SJSA1 (cell line): ENCODE results near the gene UBE2A. TPM values are rescaled to one million over a fixed set of nuclear protein-coding genes. Genes with fewer than 3 reads are reported as not detected.

ENCODE experiments used
- DNase-seq, 2 experiments: peaks; one replicate each; pipeline ENCODE4 v3.0.0-alpha.2; 2015 to 2020; ENCODE audit warnings: low spot score in 2 of 2, low read depth in 1 of 2
- H3K27ac ChIP-seq: fragments of 250-450 bp; sonication (Bioruptor Pico); 2 replicates; pipeline ENCODE4 v1.5.1; 2020; ENCODE audit warnings: mild to moderate bottlenecking, moderate library complexity
- H3K27me3 ChIP-seq: fragments of 250-450 bp; sonication (Bioruptor Pico); replicated peaks from 2 replicates; pipeline ENCODE4 v1.5.1; 2020; ENCODE audit warnings: mild to moderate bottlenecking, moderate library complexity
- H3K36me3 ChIP-seq: fragments of 250-450 bp; sonication (Bioruptor Pico); 2 replicates; pipeline ENCODE4 v1.5.1; 2020; ENCODE audit warnings: mild to moderate bottlenecking
- H3K4me1 ChIP-seq: fragments of 250-450 bp; sonication (Bioruptor Pico); replicated peaks from 2 replicates; pipeline ENCODE4 v1.6.1; 2021; ENCODE audit warnings: mild to moderate bottlenecking
- H3K4me3 ChIP-seq: fragments of 250-450 bp; sonication (Bioruptor Pico); 2 replicates; pipeline ENCODE4 v1.5.1; 2020; ENCODE audit warnings: mild to moderate bottlenecking
- H3K9me3 ChIP-seq: fragments of 250-450 bp; sonication (Bioruptor Pico); replicated peaks from 2 replicates; pipeline ENCODE4 v1.5.1; 2020; ENCODE audit warnings: mild to moderate bottlenecking
- total RNA-seq: library from RNA; depleted of rRNA; stranded (reverse); fragments of >200 nt; shearing (Covaris generic); gene quantifications from 2 replicates; pipeline ENCODE4 v1.2.3, GENCODE V29; 2014

UBE2A gene
- total RNA-seq, 1 experiment from 2014 or later = 46.0 TPM

- Histone ChIP-seq H3K27ac (no peak overlapping the region), H3K27me3 (no peaks in the 10 kb centered on the region), H3K4me1 (no peaks in the 10 kb centered on the region), H3K36me3 (no peaks in the 10 kb centered on the region), H3K4me3 (no peak overlapping the region), H3K9me3 (no peaks in the 10 kb centered on the region)
- DNase-seq = no peak
These were observed 9.2 kb downstream of the UBE2A start for GRCh38 chrX:119583431-119584059.

- no peaks in the 10 kb centered on the region for H3K4me1 ChIP-seq
- peaks cover 6% of the 10 kb centered on the region for H3K36me3 ChIP-seq
- H3K27ac ChIP-seq = no peak overlapping the region
- H3K4me3 ChIP-seq = no peak overlapping the region
- no peak for DNase-seq
- no peaks in the 10 kb centered on the region for H3K9me3 ChIP-seq
- H3K27me3 ChIP-seq = no peaks in the 10 kb centered on the region
These were observed 15.4 kb downstream of the UBE2A start for GRCh38 chrX:119589810-119590209.

GRCh38 chrX:119602701-119603255, 28.4 kb downstream of the UBE2A start:
- no peaks in the 10 kb centered on the region for H3K27me3 ChIP-seq
- H3K4me3 ChIP-seq = no peak overlapping the region
- H3K9me3 ChIP-seq = no peaks in the 10 kb centered on the region
- peaks cover 2% of the 10 kb centered on the region; the same call in 1 of the 2 replicates for H3K36me3 ChIP-seq
- 0 out of 2 replicates have a peak, but pooled peaks cover 5% of the 10 kb centered on the region for H3K4me1 ChIP-seq
- no peak overlapping the region for H3K27ac ChIP-seq
- DNase-seq = no peak

GRCh38 chrX:119604766-119605463, 30.6 kb downstream of the UBE2A start:
- H3K27ac ChIP-seq = no peak overlapping the region
- H3K4me1 ChIP-seq = 0 out of 2 replicates have a peak, but pooled peaks cover 5% of the 10 kb centered on the region
- H3K9me3 ChIP-seq = no peaks in the 10 kb centered on the region
- H3K4me3 ChIP-seq = peak overlapping the region; percentile 86
- no peaks in the 10 kb centered on the region for H3K27me3 ChIP-seq
- no peak for DNase-seq
- peaks cover 2% of the 10 kb centered on the region; the same call in 1 of the 2 replicates for H3K36me3 ChIP-seq

DNA sequence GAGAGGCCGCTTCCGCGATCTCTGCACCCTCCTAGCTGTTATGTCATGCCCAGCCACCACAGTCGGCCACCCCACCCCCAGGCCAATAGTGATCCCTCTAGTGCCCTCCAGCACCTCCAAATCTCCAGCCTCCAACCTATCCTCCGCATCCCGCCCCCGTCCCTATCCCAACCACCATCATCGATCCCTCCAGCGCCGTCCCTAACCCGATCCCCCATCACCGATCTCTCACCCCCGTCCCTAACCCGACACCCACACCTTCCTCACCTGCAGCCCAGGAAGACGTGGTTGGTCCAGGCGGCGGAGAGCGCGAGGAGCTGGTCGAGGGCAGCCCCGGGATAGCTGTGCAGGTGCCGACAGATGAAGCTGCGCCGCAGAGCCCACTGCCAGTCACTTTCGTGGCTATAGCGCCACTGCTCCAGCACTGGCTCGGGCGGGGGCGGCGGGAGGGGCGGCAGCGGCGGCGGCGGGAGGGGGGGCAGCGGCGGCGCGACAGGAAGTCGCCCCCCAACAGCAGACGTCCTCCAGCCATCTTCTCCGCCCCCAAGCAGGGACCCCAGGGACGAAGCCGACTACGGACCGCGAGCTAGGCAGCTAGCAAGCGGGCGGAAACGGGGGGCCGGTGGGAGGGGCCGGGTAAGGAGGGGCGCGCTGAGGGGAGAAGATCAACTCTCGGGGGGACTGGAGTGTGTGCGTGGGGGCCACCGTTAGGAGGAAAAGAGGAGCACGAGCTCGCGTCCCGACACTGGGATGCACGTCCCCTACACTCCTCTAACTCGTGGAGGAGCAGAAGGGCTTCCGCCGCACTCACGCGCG, 31.3 kb downstream of the UBE2A start:
- peak overlapping the region; percentile 73 for H3K27ac ChIP-seq
- H3K36me3 ChIP-seq = peaks cover 2% of the 10 kb centered on the region; the same call in 1 of the 2 replicates
- H3K4me3 ChIP-seq = peak overlapping the region; percentile 86
- H3K27me3 ChIP-seq = no peaks in the 10 kb centered on the region
- H3K4me1 ChIP-seq = 0 out of 2 replicates have a peak, but pooled peaks cover 5% of the 10 kb centered on the region
- peak; percentile 2 to 33 for DNase-seq
- no peaks in the 10 kb centered on the region for H3K9me3 ChIP-seq

DNA sequence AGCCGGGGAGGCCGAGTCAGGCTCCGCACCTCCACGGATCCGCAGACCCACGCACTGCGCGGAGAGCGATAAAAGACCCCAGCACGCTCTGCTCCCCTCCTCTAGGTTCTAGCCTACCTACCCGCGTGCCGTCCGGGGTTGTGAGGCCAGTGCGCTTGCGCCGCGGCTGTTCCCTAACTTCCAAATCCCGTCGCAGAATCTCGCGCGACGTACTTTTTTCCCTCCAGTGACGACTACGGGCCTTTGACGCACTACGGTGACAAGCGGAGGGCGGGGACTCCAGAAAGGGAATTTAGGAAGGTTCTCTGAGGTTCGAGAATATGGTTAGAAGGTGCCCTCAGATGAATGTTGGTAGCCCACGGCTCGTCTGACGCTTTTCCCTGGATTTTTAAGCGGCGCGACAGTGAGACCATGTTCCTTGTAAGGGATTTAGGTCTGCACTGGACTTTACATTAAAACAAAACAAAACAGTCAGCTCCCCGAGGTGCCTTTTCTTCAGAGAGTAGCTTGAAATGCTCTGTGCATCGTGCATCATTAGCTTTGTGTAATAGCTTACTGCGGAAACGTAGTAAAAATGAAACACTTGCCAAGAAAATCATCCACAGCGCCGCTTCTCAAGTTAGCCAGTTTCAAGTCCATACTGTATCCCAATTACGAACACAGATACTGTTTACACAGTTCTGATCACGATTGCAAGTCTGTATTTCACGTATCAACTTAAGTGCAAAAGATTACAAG, 32.1 kb downstream of the UBE2A start, which contains the start of gene NKRF:
Gene NKRF, minus strand, starts transcription at position 145 of the 738 bp plus-strand sequence.
- Histone ChIP-seq H3K9me3 (no peaks in the 10 kb centered on the region), H3K27ac (peak within 1 kb of the TSS; percentile 73), H3K4me1 (0 out of 2 replicates have a peak, but pooled peaks cover 5% of the 10 kb centered on the region), H3K27me3 (no peaks in the 10 kb centered on the region), H3K36me3 (peaks cover 2% of the 10 kb centered on the region; the same call in 1 of the 2 replicates), H3K4me3 (peak within 1 kb of the TSS; percentile 86)
- peak; percentile 76 to 87 for DNase-seq

GRCh38 chrX:119607018-119607389, 32.6 kb downstream of the UBE2A start:
- no peaks in the 10 kb centered on the region for H3K27me3 ChIP-seq
- 0 out of 2 replicates have a peak, but pooled peaks cover 5% of the 10 kb centered on the region for H3K4me1 ChIP-seq
- no peak for DNase-seq
- peak overlapping the region; percentile 86 for H3K4me3 ChIP-seq
- no peak overlapping the region for H3K27ac ChIP-seq
- peaks cover 2% of the 10 kb centered on the region; the same call in 1 of the 2 replicates for H3K36me3 ChIP-seq
- H3K9me3 ChIP-seq = no peaks in the 10 kb centered on the region

DNA sequence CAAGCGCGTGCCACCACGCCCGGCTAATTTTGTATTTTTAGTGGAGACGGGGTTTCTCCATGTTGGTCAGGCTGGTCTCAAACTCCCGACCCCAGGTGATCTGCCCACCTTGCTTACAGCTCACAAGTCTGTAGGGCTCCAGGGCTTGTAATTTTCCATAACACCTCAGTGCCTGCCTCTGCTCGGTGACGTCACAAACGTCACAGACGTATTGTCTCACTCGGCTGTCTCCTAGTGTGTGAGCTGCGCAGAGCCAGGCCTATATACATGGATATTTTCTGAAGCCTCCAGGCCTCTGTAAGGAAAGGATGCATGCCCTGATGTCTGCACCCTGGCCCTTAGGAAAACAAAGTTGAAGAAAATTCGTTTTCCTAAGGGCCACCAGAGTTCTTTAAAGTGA, 40.4 kb downstream of the UBE2A start:
- no peaks in the 10 kb centered on the region for H3K4me1 ChIP-seq
- H3K27me3 ChIP-seq = no peaks in the 10 kb centered on the region
- no peak for DNase-seq

DNA sequence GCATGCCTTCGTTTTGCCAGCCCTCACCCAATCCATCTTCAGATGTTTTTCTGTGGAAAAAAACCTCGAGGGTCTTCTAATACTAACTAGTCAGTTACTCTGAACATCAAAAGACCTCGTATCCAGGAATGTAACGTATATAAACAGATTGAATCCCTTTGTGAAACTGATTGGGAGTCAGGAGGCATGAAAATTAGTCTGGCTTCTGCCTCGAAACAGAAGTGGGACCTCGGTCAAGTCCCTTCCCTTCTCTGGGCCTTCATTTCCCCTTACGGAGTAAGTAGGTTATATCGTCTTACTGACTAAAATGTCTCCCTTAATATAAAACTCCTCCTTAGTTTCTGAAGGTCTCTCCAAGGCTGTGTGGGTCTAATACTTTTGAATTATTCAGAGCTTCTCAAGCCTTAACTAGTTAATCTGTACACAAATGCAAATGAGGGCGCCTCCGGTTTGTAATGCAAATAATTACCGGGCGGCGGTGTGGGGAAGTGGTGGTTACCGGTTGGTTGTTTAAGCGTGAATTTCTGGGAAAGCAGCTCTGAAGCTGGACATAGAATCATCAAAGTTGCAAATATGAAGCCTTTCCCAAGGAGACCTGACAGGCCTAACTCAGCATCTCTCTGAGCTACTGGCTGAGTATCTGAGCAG, 43.3 kb downstream of the UBE2A start:
- Histone ChIP-seq H3K27me3 (no peaks in the 10 kb centered on the region), H3K27ac (no peak overlapping the region), H3K36me3 (no peaks in the 10 kb centered on the region), H3K4me3 (no peak overlapping the region), H3K9me3 (no peaks in the 10 kb centered on the region), H3K4me1 (no peaks in the 10 kb centered on the region)
- DNase-seq = no peak

More for the DNA sequence above, 40.4 kb downstream of the UBE2A start:
- no peak overlapping the region for H3K27ac ChIP-seq
- no peaks in the 10 kb centered on the region for H3K9me3 ChIP-seq
- H3K36me3 ChIP-seq = no peaks in the 10 kb centered on the region
- H3K4me3 ChIP-seq = no peak overlapping the region

GRCh38 chrX:119618439-119618838, 44.1 kb downstream of the UBE2A start:
- H3K36me3 ChIP-seq = no peaks in the 10 kb centered on the region
- no peaks in the 10 kb centered on the region for H3K4me1 ChIP-seq
- DNase-seq = no peak
- H3K27me3 ChIP-seq = no peaks in the 10 kb centered on the region
- no peaks in the 10 kb centered on the region for H3K9me3 ChIP-seq
- no peak overlapping the region for H3K27ac ChIP-seq
- H3K4me3 ChIP-seq = no peak overlapping the region

- no peak for DNase-seq
- Histone ChIP-seq H3K27ac (no peak overlapping the region), H3K27me3 (no peaks in the 10 kb centered on the region), H3K36me3 (no peaks in the 10 kb centered on the region), H3K4me1 (no peaks in the 10 kb centered on the region), H3K9me3 (no peaks in the 10 kb centered on the region), H3K4me3 (no peak overlapping the region)
These were observed 48.2 kb downstream of the UBE2A start for GRCh38 chrX:119622356-119623232.

GRCh38 chrX:119624417-119624816, 50.1 kb downstream of the UBE2A start:
- no peak overlapping the region for H3K27ac ChIP-seq
- no peaks in the 10 kb centered on the region for H3K4me1 ChIP-seq
- DNase-seq = no peak
- no peaks in the 10 kb centered on the region for H3K36me3 ChIP-seq
- H3K9me3 ChIP-seq = no peaks in the 10 kb centered on the region
- no peak overlapping the region for H3K4me3 ChIP-seq
- H3K27me3 ChIP-seq = no peaks in the 10 kb centered on the region
